Endothelial cell of umbilical vein (primary cell): ENCODE measurements around the gene KIF17. TPM values are rescaled to one million over a fixed set of nuclear protein-coding genes. Genes with fewer than 3 reads are reported as not detected.

Experiments
- BruUV-seq: library from RNA; stranded (reverse); fragments of 400-500 nt; replicated peaks from 2 replicates; lab custom pipeline; 2021; lab: Mats Ljungman, UMichigan
- CTCF ChIA-PET: fragments of 300-600, 350-600 bp; sonication (Branson Sonifier 250); formaldehyde crosslinking; loops from one replicate; lab custom pipeline; 2021; ENCODE audit warnings: antibody characterized with exemption, inconsistent platforms; lab: Charles Lee
- POLR2A ChIA-PET: fragments of 300-600, 350-600 bp; sonication (Branson Sonifier 250); formaldehyde crosslinking; loops from one replicate; lab custom pipeline; 2021; ENCODE audit warnings: antibody characterized with exemption, inconsistent platforms; lab: Charles Lee
- DNase-seq: peaks from one replicate; pipeline ENCODE4 v3.0.0-alpha.2; 2011; ENCODE audit warnings: low read depth, low spot score
- FAIRE-seq: peaks from 2 replicates; lab custom pipeline; 2011; peaks lifted over from hg19 to GRCh38; lab: Jason Lieb, UNC
- H2AFZ ChIP-seq: 2 replicates; pipeline ENCODE4 v1.6.0; 2012; ENCODE audit warnings: low read depth, low read length, control low read depth, inconsistent platforms
- H3K27ac ChIP-seq: 2 replicates; pipeline ENCODE4 v1.5.1; 2011; ENCODE audit warnings: low read depth, mild to moderate bottlenecking, control low read depth, low read length, moderate library complexity; ENCODE audit not compliant: insufficient read depth
- H3K27me3 ChIP-seq, 2 experiments: 2 replicates each; pipeline versions ENCODE4 v1.6.0 to v1.6.1; 2011; ENCODE audit warnings: low read length in 2 of 2, mixed read lengths in 1 of 2; ENCODE audit not compliant: control insufficient read depth in 2 of 2, insufficient read depth in 2 of 2
- H3K36me3 ChIP-seq, 2 experiments: 2 replicates in 1 of 2; 3 replicates in 1 of 2; pipeline ENCODE4 v1.5.1; 2011; ENCODE audit warnings: low read length in 2 of 2, mild to moderate bottlenecking in 1 of 2, moderate library complexity in 1 of 2; ENCODE audit not compliant: control insufficient read depth in 2 of 2, insufficient read depth in 2 of 2; ENCODE audit errors: extremely low read depth in 1 of 2
- H3K4me1 ChIP-seq: 3 replicates; pipeline ENCODE4 v1.5.1; 2011; ENCODE audit warnings: mild to moderate bottlenecking, low read length; ENCODE audit not compliant: control insufficient read depth, insufficient read depth; ENCODE audit errors: extremely low read depth
- H3K4me2 ChIP-seq: 2 replicates; pipeline ENCODE4 v1.6.1; 2011; ENCODE audit warnings: low read length, control low read depth, mixed read lengths; ENCODE audit not compliant: insufficient read depth
- H3K4me3 ChIP-seq, 3 experiments: fragments of 200-600 bp in 1 of 3; sonication (generic), shearing (Covaris generic) in 1 of 3; replicated peaks in 1 of 3; 2 replicates each; pipeline ENCODE4 v1.5.1; 2011 to 2016; ENCODE audit warnings: control low read depth in 3 of 3, low read length in 3 of 3, mild to moderate bottlenecking in 2 of 3, inconsistent platforms in 1 of 3, low read depth in 1 of 3, moderate library complexity in 1 of 3; ENCODE audit not compliant: insufficient read depth in 1 of 3
- H3K79me2 ChIP-seq: 2 replicates; pipeline ENCODE4 v1.6.0; 2012; ENCODE audit warnings: low read length, inconsistent platforms; ENCODE audit not compliant: control insufficient read depth, insufficient read depth
- H3K9ac ChIP-seq: replicated peaks from 2 replicates; pipeline ENCODE3; 2011; ENCODE audit warnings: low read length, control low read depth; ENCODE audit not compliant: insufficient read depth; ENCODE audit errors: extremely low read depth
- H3K9me1 ChIP-seq: replicated peaks from 3 replicates; pipeline ENCODE4 v1.6.0; 2011; ENCODE audit warnings: mild to moderate bottlenecking, low read length; ENCODE audit not compliant: control insufficient read depth, insufficient read depth; ENCODE audit errors: extremely low read depth
- H3K9me3 ChIP-seq: replicated peaks from 2 replicates; pipeline ENCODE4 v1.5.1; 2012; ENCODE audit warnings: low read length, inconsistent platforms; ENCODE audit not compliant: control insufficient read depth, insufficient read depth
- H4K20me1 ChIP-seq: replicated peaks from 2 replicates; pipeline ENCODE3; 2011; ENCODE audit warnings: mild to moderate bottlenecking, low read length; ENCODE audit not compliant: control insufficient read depth, insufficient read depth; ENCODE audit errors: extremely low read depth
- CTCF ChIP-seq, 2 donors: IDR thresholded peaks; 1 replicate in 1 of 2; 2 replicates in 1 of 2; pipeline ENCODE4 v1.5.1; 2011; ENCODE audit warnings: low read length in 2 of 2, mild to moderate bottlenecking in 2 of 2, moderate library complexity in 2 of 2, control low read depth in 1 of 2, inconsistent platforms in 1 of 2, low read depth in 1 of 2; ENCODE audit not compliant: insufficient read depth in 1 of 2; ENCODE audit errors: extremely low read depth in 1 of 2
- EZH2 ChIP-seq: IDR thresholded peaks from 2 replicates; pipeline ENCODE4 v1.6.1; 2012; ENCODE audit warnings: borderline replicate concordance, low read depth, mild to moderate bottlenecking, moderate library complexity, low read length, inconsistent platforms; ENCODE audit not compliant: severe bottlenecking
- FOS ChIP-seq: IDR thresholded peaks from 2 replicates; pipeline ENCODE4 v1.6.1; 2011; ENCODE audit warnings: mild to moderate bottlenecking, low read length, moderate library complexity, borderline replicate concordance; ENCODE audit not compliant: insufficient read depth
- GATA2 ChIP-seq: IDR thresholded peaks from 2 replicates; pipeline ENCODE4 v1.7.0; 2011; ENCODE audit warnings: low read depth, mild to moderate bottlenecking, moderate library complexity, mixed read lengths, low read length; ENCODE audit not compliant: insufficient read length, insufficient read depth
- JUN ChIP-seq: IDR thresholded peaks from 2 replicates; pipeline ENCODE4 v1.6.1; 2011; ENCODE audit warnings: borderline replicate concordance, low read depth; ENCODE audit not compliant: insufficient read length, insufficient read depth
- MAX ChIP-seq: IDR thresholded peaks from 2 replicates; pipeline ENCODE4 v1.6.1; 2011; ENCODE audit not compliant: insufficient read depth, insufficient read length
- MYC ChIP-seq: IDR thresholded peaks from one replicate; pipeline ENCODE4 v1.6.1; 2011; ENCODE audit warnings: mild to moderate bottlenecking, low read depth, low read length
- POLR2A ChIP-seq: IDR thresholded peaks from 2 replicates; pipeline ENCODE4 v1.6.1; 2012; ENCODE audit warnings: low read depth, mild to moderate bottlenecking, control low read depth, low read length
- POLR2AphosphoS5 ChIP-seq: IDR thresholded peaks from 2 replicates; pipeline ENCODE4 v1.6.1; 2012; ENCODE audit warnings: low read depth, mild to moderate bottlenecking, control low read depth, low read length, moderate library complexity; ENCODE audit not compliant: insufficient read depth
- dilution Hi-C: fragments of 300-500 bp; cut with MboI; formaldehyde crosslinking; loops from one replicate; pipeline ENCODE4 v1.15.0; 2019; ENCODE audit warnings: low sequenced_read_pairs; ENCODE audit not compliant: extremely low pct_ligation_motif_present
- intact Hi-C: fragments of 100-400 bp; cut with micrococcal nuclease; formaldehyde crosslinking; loops from one replicate; pipeline ENCODE4 v1.10.0; 2022
- polyA plus RNA-seq, 4 experiments: library from polyadenylated mRNA; depleted of rRNA in 3 of 4; stranded (reverse) in 3 of 4; unstranded in 1 of 4; fragments of >200 nt; gene quantifications; 2 replicates each; pipeline versions ENCODE4 v1.2.1 to v1.2.3, GENCODE V29; 2011 to 2012; ENCODE audit warnings: missing spikeins in 1 of 4
- total RNA-seq: library from RNA; stranded (reverse); gene quantifications from 2 replicates; pipeline ENCODE4 v1.2.3, GENCODE V29; 2021

The KIF17 gene
- total and polyA plus RNA-seq, 2 donors (not counting 3 experiments of a cell fraction or from before 2014, with no cell fraction given): 1.1 to 1.5 TPM

- H3K79me2 ChIP-seq: no peaks in the 10 kb centered on the region
- H3K4me3 ChIP-seq: no peak overlapping the region
- intact Hi-C loops: loop anchor here (1.0 to 10.0 kb wide), 3 partner anchors 29 to 375 kb away; partner anchors contain the start of gene HP1BP3
- no peaks in the 10 kb centered on the region for H4K20me1 ChIP-seq
- DNase-seq (no peak), FAIRE-seq (no peak)
- H3K27me3 ChIP-seq: no peaks in the 10 kb centered on the region
- POLR2A ChIA-PET: no interaction called here
- CTCF ChIA-PET: interaction anchor here (1.2 to 5.1 kb wide), 5 partner anchors 11 to 496 kb away, joined by 4 to 150 read pairs (median 5); partner anchors contain the start of gene KIF17
- no peak overlapping the region for H3K27ac ChIP-seq
- no peaks in the 10 kb centered on the region for H3K36me3 ChIP-seq
- H3K4me1 ChIP-seq: peaks cover 4% of the 10 kb centered on the region
- H2AFZ ChIP-seq: no peak overlapping the region
- H3K9ac ChIP-seq: no peak overlapping the region
- H3K9me1 ChIP-seq: no peaks in the 10 kb centered on the region
- H3K4me2 ChIP-seq: no peak overlapping the region
- no peak for TF ChIP-seq POLR2A
- TF ChIP-seq MYC: no peak
- no peak for TF ChIP-seq FOS
- TF ChIP-seq CTCF (IDR thresholded peaks at IDR 0.05; ENCODE audit: extremely low read depth in 1 of 2, insufficient read depth in 1 of 2, low read depth in 1 of 2, low read length in 2 of 2): no peak
- TF ChIP-seq MAX: no peak
- no peak for TF ChIP-seq JUN
- TF ChIP-seq GATA2: no peak
- TF ChIP-seq EZH2: no peak
- no peak for TF ChIP-seq POLR2AphosphoS5
- dilution Hi-C loops: no loop called here
- H3K9me3 ChIP-seq: no peaks in the 10 kb centered on the region
- BruUV-seq: no TSS peak
These were observed 18.2 kb downstream of the KIF17 start for GRCh38 chr1:20699558-20699957.
